GM21786 (cell line): ENCODE results near the gene LGR6.

Experiments used
- ATAC-seq: cut with Tn5 transposase; IDR thresholded peaks from one replicate; pipeline ENCODE4 v1.9.1; 2021; ENCODE audit not compliant: unreplicated experiment

Gene LGR6

DNA sequence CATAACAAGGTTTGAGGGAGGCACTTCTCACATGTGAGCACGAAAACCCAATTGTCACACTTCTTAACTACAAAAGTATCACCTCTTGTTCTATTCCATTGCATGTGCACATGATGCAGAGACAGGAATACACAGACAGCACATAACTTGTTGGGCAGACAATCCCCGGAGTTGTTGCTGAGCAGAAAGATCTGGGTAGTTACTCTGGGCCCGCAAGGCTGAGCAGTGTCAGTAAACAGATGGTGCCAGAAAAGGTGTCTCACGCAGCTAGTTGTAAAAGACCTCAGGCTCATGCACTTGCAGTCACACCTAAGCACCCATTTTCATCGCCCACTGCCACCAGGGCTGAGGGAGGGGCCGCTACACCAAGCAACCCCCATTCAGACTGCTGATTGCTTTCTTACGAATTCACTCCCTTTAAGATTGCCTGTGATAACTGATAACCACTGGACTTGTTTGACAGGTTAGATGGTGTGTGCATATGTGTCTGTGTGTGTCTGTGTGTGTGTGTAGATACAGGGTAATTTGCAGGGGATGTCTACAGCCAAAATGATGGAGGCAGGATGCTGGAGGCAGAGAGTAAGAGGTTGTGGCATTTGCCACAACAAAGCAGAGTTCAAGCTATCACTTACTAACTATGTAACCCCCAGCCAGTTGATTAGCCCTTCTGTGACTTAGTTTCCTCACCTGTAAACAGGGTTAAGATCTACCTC is 4.2 kb downstream of the LGR6 start:
- no peak for ATAC-seq

GRCh38 chr1:202198366-202198724 is 4.7 kb downstream of the LGR6 start:
- no peak for ATAC-seq

- ATAC-seq: no peak
These were observed 5.7 kb downstream of the LGR6 start for GRCh38 chr1:202199040-202199889.

- ATAC-seq: no peak
These were observed 6.5 kb downstream of the LGR6 start for GRCh38 chr1:202200112-202200548.

DNA sequence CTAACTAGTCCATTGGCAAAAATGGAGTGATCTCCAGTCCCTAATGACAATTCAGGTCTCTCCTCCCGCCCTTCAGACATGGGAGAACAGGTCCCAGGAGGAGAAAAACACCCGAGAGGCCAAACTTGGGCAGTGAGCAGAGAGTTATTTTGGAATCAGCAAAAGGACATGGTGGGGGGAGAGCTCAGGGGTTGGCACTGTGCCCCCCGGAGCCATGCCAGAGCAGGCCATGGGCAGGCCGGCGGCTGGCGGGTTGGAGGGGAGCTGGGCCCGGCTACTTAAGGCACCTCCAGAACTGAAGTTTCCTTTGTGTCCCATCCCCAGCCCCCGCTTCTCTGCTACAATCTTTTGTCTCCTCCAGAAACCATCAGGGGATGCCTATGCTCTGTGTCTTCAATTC is 7.1 kb downstream of the LGR6 start:
- ATAC-seq: no peak

- ATAC-seq: no peak
These were observed 7.7 kb downstream of the LGR6 start for GRCh38 chr1:202201266-202201665.

- no peak for ATAC-seq
These were observed 8.4 kb downstream of the LGR6 start for GRCh38 chr1:202201971-202202370.

DNA sequence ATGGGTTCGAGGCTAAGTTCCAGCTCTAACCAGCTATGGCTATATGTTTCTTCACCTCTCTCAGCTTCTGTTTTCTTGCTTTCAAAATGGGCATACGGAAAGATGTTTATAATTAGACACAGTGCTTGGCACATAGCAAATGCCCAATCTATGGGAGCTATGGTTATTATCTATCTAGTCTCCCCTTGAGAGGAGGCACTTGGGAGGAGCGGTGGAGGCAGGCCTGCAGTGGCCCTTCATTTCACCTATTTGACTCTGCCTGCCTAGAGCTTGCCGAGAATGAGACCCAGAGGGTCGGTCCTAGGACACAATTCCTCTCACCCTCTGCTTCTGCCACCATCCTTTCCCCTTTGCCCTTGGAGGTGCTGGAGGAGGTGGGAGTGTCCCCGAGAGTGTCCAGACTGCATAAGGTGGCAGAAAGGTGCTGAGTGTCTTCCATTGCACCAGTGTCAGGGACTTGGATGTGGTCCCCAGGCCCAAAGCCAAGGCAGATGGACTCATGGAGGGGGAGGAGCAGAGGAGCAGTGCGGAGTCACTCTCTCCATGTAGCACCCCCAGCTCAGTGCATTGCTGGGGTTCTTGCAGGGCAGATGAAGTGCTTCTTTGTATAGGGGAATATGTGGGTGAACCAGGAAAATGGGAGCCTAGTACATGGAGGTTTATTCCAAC is 9.0 kb downstream of the LGR6 start:
- no peak for ATAC-seq

- no peak for ATAC-seq
These were observed 9.8 kb downstream of the LGR6 start for GRCh38 chr1:202203238-202204039.

- no peak for ATAC-seq
These were observed 10.5 kb downstream of the LGR6 start for GRCh38 chr1:202204065-202204464.

DNA sequence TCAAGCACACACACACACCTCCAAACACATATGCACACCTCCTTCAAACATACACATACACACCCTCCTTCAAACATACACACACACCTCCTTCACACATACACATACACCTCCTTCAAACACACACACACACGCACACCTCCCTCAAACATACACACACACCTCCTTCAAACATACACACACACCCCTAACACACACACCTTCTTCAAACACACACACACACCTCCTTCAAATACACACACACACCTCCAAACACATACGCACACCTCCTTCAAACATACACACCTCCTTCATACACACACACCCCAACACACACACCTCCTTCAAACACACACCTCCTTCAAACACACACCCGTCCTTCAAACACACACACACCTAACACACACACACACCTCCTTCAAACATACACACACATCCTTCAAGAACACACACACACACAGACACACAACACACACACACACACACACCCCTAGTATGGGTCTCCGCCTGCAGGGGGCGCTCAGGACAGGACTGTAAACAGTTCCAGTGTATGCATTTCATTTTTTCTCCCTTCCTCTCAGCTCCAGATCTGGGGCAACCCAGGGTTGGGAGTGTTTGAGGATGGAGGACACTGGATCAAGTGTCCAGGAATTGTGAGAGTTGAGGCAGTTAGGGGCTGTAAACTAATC is 12.1 kb downstream of the LGR6 start:
- ATAC-seq: no peak

DNA sequence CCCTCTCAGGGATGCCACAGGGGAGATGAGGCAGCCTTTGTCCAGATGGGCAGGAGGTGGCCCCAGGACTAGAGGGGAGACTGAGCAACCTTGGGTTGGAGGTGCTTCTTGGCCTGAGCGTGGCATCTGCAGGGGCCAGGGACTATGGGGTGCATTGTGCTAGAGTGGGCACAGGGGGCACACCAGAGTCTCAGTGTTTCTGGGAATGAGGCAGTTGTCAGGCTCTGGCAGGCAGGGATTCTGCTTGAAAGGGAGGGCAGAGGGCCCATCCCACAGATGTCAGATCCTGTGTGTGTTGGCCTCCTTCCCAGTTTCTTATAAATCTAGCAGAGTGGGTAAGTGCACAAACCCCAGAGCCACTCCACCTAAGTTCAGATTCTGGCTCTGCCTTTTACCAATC is 13.7 kb downstream of the LGR6 start:
- ATAC-seq: no peak

DNA sequence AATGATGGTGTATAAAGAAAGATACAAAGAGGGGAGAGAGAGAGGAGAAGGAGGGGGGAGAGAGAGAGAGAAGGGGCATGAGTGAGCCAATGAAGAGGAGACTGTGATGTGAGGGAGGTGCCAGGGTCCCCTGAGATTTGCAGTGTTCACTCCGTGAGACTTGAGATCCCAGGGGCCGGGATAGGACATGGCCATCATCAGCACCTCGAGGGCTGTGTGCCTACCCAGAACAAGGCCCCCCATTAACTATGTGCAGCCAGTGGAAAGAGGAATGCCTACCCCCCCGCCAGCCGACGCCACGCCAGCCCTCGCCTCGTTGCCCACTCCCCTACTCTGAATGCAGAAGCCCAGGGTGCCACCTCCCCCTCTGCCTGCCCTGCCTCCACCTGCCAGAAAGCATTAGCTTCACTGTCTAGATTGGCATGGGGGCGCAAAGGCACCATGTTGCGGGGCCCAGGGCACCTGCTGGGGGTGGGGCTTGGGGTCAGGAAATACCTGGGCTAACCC is 14.8 kb downstream of the LGR6 start:
- ATAC-seq: no peak

DNA sequence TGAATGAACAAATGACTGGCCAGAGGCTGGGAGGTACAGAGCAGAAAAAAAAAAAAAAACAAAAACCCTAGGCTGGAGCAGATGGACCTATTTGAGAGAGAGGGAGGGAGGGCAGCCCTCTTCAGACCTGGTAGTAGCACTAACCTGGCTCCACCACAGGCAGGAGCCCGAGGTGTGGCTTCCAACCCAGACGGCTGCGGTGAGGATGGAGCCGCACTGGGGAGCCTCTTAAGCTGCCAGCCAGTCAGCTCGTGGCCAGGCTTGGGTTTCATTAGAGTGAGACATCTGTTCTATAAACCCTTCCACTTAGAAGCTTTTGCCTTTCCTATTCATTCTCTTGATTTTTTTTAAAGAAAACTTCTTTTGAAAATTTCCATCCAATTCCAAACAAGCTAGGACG is 16.8 kb downstream of the LGR6 start:
- ATAC-seq: no peak

- no peak for ATAC-seq
These were observed 17.4 kb downstream of the LGR6 start for GRCh38 chr1:202210969-202211368.

DNA sequence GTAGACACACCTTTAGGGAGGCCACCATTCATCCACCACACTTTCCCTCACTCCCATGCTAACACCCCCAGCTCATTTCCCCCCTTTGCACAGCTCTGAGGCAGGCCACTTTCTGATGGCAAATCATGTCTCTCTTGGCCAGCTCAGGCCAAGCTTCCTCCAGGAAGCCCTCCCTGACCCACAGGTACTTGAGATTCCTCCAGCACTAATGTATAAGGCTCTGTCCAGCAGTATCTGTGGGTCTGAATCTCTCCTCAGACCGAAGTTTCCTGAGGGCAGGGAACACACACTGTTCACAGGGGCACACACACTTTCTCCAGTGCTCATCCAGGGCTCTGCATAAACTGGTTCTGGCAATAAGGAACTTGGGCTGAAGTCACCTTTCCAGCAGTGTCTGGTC is 19.2 kb downstream of the LGR6 start:
- no peak for ATAC-seq

DNA sequence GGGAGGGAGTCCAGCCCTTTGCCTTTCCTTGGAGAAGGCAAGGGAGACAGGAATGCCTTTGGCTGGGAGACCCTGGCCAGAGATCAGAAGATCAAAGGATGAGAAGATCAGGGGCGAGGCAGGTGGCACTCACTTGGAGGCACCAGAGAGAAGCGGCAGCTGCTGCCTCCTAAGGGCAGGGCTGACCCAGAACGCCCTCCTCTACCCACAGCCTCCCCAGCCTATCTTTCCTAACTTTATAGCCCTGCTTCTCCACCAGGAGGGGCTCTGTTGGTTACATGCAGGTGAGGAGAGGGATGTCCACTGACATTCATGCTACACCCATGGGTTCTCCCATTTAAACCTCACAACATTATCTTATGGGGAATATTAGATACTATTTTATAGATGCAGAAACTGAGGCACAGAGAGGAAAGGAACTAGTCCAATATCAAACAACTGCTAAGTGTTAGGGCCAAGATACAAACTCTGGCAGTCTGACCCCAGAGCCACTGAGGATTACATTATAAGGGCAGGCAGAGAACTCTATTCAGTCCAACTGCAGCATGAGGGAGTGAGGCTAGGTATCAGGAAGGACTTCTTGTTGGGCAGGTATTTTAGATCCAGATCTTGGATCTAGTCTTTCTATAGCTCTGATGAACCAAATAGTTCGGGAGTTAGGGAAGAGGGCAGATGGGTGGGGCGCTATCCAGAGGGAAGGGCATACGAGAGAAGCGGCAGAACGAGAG is 19.9 kb downstream of the LGR6 start:
- ATAC-seq: no peak

- ATAC-seq: no peak
These were observed 20.7 kb downstream of the LGR6 start for GRCh38 chr1:202214089-202214843.
